Testis (tissue), 2 donors: Measurements from ENCODE around the gene ZC3H7B.

Experiments
- POLR2A ChIP-seq: fragments of 450-650 bp; IDR thresholded peaks from one replicate; pipeline ENCODE4 v1.6.1; 2017; ENCODE audit warnings: antibody characterized with exemption, mild to moderate bottlenecking, moderate library complexity
- TF ChIP-seq, protein P1 (sequence below), 3 experiments: fragments of 450-650 bp in 2 of 3; fragments of 200-600 bp in 1 of 3; sonication (generic) in 1 of 3; IDR thresholded peaks; one replicate each; pipeline ENCODE4 v1.5.1; 2016 to 2019; ENCODE audit warnings: antibody characterized with exemption in 3 of 3, mild to moderate bottlenecking in 2 of 3, moderate library complexity in 1 of 3

DNA sequence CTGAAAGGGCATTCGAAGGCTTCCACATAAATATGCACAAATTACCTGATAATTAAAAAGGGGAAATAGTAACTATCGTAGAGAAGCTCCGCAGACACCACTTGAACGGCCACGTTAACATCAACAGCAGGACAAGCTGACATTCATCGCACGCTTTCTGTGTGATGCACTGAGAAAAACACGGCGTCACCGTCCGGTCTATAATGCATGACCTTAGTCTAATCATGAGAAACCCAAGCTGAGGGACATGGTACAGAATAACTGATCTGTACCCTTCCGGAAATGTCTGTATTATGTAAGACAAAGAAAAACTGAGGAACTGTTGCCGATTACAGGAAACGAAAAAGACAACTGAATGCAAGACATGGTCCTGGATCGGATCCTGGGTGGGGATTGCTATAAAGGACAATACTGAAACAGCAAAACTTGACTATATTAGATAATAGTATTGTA, 14.7 kb upstream of the ZC3H7B start:
- TF ChIP-seq, protein P1, sequence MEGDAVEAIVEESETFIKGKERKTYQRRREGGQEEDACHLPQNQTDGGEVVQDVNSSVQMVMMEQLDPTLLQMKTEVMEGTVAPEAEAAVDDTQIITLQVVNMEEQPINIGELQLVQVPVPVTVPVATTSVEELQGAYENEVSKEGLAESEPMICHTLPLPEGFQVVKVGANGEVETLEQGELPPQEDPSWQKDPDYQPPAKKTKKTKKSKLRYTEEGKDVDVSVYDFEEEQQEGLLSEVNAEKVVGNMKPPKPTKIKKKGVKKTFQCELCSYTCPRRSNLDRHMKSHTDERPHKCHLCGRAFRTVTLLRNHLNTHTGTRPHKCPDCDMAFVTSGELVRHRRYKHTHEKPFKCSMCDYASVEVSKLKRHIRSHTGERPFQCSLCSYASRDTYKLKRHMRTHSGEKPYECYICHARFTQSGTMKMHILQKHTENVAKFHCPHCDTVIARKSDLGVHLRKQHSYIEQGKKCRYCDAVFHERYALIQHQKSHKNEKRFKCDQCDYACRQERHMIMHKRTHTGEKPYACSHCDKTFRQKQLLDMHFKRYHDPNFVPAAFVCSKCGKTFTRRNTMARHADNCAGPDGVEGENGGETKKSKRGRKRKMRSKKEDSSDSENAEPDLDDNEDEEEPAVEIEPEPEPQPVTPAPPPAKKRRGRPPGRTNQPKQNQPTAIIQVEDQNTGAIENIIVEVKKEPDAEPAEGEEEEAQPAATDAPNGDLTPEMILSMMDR (IDR thresholded peaks at IDR 0.05), result no peak
- TF ChIP-seq POLR2A, result no peak
